Type B pancreatic cell (in vitro differentiated cells): ENCODE data around the gene CDC42EP3. TPM values are rescaled to one million over a fixed set of nuclear protein-coding genes. Genes with fewer than 3 reads are reported as not detected.

Source experiments
- DNase-seq: peaks from one replicate; pipeline ENCODE4 v3.0.0; 2021; ENCODE audit warnings: mixed read lengths; ENCODE audit not compliant: unreplicated experiment; ENCODE audit errors: extremely low spot score
- H3K27ac Mint-ChIP-seq: 2 replicates; pipeline ENCODE4 v1.8.0; 2021; ENCODE audit warnings: mild to moderate bottlenecking, mixed read lengths
- H3K27me3 Mint-ChIP-seq: 2 replicates; pipeline ENCODE4 v1.8.0; 2021; ENCODE audit warnings: mixed read lengths
- H3K36me3 Mint-ChIP-seq: 2 replicates; pipeline ENCODE4 v1.8.0; 2021; ENCODE audit warnings: mixed read lengths
- H3K4me1 Mint-ChIP-seq: one replicate; pipeline ENCODE4 v1.8.0; 2021; ENCODE audit warnings: mixed read lengths; ENCODE audit not compliant: unreplicated experiment
- H3K4me3 Mint-ChIP-seq: 2 replicates; pipeline ENCODE4 v1.8.0; 2021; ENCODE audit warnings: mild to moderate bottlenecking, mixed read lengths
- H3K9me3 Mint-ChIP-seq: 2 replicates; pipeline ENCODE4 v1.8.0; 2021; ENCODE audit warnings: mixed read lengths
- total RNA-seq: library from RNA; stranded (reverse); gene quantifications from 2 replicates; pipeline ENCODE4 v1.2.1, GENCODE V29; 2021; ENCODE audit warnings: low replicate concordance
- TF ChIP-seq, protein P1 (sequence below): fragments of 200-600 bp; sonication (generic); conservative IDR thresholded peaks from 2 replicates; pipeline ENCODE4 v1.5.0; 2021; ENCODE audit warnings: antibody characterized with exemption, mild to moderate bottlenecking

Gene CDC42EP3
- total RNA-seq, 1 donor from 2014 or later = 43.7 TPM

DNA sequence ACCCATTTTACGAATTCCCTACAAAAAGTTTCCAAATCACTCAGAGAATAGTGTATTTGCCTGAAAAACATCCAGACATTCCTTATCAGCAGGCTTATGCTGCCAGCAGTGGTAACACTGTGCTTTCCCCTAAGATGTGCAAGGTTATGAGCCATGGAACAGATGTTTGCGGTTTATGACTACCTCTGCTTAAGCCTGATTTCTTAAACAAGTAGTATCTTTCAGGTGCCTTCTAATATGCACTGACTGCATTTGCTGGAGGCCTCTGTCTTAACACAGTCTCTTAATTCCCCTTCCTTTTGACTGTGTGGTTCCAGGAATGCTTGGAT, 54.8 kb downstream of the CDC42EP3 start:
- no peaks in the 10 kb centered on the region for H3K4me1 Mint-ChIP-seq
- no peak overlapping the region for H3K4me3 Mint-ChIP-seq
- no peak for DNase-seq
- peak overlapping the region; percentile 53 for H3K27ac Mint-ChIP-seq
- no peaks in the 10 kb centered on the region for H3K9me3 Mint-ChIP-seq
- TF ChIP-seq, protein P1, sequence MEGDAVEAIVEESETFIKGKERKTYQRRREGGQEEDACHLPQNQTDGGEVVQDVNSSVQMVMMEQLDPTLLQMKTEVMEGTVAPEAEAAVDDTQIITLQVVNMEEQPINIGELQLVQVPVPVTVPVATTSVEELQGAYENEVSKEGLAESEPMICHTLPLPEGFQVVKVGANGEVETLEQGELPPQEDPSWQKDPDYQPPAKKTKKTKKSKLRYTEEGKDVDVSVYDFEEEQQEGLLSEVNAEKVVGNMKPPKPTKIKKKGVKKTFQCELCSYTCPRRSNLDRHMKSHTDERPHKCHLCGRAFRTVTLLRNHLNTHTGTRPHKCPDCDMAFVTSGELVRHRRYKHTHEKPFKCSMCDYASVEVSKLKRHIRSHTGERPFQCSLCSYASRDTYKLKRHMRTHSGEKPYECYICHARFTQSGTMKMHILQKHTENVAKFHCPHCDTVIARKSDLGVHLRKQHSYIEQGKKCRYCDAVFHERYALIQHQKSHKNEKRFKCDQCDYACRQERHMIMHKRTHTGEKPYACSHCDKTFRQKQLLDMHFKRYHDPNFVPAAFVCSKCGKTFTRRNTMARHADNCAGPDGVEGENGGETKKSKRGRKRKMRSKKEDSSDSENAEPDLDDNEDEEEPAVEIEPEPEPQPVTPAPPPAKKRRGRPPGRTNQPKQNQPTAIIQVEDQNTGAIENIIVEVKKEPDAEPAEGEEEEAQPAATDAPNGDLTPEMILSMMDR = no peak
- no peaks in the 10 kb centered on the region for H3K36me3 Mint-ChIP-seq
- no peaks in the 10 kb centered on the region for H3K27me3 Mint-ChIP-seq

DNA sequence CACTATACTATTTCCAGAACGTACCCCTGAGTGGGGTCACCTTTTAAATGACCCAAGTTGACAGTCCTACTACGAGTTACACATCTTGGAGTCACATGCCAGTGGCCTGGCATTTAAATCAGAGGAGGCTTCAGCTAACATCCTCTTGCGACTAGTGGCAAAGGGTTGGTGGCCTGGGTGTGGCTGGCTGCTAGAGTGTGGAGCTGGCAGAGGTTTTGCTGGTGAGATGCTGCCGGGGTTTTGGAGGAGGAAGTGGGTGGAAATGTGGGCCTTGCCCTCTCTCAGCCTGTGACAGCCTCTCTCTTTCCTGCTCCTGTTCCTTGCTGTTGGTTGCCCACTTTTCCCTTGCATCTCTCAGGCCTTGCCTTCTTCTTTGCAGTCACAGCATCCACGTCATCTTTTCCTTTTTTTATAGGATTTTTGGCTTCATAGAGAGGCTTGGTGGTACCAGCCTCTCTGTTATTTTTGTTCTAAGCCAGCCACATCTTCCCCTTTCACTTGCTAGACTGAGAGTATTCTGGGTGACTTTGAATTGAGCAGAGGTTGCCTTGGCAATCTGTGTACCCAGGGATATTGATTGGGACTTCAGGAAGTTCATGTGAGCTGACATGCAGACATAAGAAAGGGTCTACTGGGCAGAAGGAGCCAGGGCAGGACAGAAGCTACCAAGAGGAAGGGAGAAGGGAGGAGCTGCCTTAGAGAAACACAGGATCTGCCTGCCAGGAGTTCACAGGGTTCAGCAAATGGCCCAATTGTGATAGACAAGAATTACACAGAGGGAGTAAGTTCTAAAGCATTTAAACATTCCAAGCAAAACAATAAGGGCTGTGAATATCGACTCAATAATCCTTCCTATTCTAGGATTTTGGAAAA, 55.4 kb downstream of the CDC42EP3 start:
- no peaks in the 10 kb centered on the region for H3K27me3 Mint-ChIP-seq
- H3K27ac Mint-ChIP-seq = no peak overlapping the region
- no peak for DNase-seq
- TF ChIP-seq, protein P1 = no peak
- no peaks in the 10 kb centered on the region for H3K9me3 Mint-ChIP-seq
- no peak overlapping the region for H3K4me3 Mint-ChIP-seq
- no peaks in the 10 kb centered on the region for H3K4me1 Mint-ChIP-seq
- H3K36me3 Mint-ChIP-seq = no peaks in the 10 kb centered on the region

DNA sequence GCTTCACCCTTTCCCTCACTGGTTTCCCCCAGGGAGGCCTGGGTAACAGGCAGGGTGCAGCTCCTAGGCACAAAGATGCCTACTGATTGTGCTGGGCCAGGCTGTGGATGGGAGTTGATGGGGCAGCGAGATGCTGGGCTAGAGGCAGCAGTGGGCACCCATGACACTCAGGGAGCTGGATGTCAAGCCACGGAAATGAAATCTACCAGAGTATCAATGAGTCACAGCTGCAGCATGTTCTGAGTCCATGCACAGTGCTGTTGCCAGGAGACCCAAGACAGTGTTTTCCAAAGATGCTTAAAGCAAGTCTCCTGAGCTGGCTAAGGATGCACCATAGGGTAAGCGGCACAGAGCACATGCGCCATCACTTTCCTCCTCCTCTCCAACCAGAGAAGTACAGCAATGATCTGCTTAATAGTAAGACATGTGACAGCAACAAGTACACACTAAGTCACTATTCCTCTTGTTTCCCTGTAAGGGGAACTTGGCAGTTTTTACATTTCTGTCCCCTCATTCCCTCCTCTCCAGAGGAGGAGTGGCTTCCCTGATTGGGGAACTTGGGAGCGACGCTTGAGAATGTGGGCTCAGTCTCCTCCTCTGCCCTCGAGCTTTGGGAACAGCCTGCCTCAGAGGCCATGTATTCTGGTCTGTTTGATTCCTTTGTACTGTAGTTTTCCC, 57.2 kb downstream of the CDC42EP3 start:
- TF ChIP-seq, protein P1 = no peak
- no peak overlapping the region for H3K4me3 Mint-ChIP-seq
- no peak overlapping the region for H3K27ac Mint-ChIP-seq
- DNase-seq = no peak
- H3K9me3 Mint-ChIP-seq = no peaks in the 10 kb centered on the region
- H3K27me3 Mint-ChIP-seq = no peaks in the 10 kb centered on the region
- H3K4me1 Mint-ChIP-seq = no peaks in the 10 kb centered on the region
- no peaks in the 10 kb centered on the region for H3K36me3 Mint-ChIP-seq

DNA sequence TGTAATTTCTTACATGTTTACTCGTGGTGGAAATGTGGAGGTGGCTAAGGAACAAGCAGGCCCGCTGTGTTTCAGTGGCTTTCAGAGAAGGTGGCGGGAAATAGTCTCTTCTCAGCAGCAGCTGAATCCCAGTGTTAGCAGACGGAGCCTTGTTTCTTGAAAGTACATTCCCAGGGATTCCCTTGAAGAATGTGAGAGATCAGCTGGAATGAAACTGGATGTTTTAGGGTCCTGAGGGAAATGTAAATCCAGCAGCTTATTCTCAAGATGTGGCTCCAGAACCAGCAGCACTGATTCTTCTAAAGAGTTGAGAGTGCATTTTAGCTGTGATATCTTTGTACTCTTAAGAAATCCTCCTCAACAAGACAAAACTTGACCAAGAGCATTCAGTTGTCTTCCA, 59.1 kb downstream of the CDC42EP3 start:
- Mint-ChIP-seq H3K4me3 (no peak overlapping the region), H3K27ac (no peak overlapping the region), H3K4me1 (no peaks in the 10 kb centered on the region), H3K9me3 (no peaks in the 10 kb centered on the region), H3K36me3 (no peaks in the 10 kb centered on the region), H3K27me3 (no peaks in the 10 kb centered on the region)
- no peak for DNase-seq
- TF ChIP-seq, protein P1 = no peak

DNA sequence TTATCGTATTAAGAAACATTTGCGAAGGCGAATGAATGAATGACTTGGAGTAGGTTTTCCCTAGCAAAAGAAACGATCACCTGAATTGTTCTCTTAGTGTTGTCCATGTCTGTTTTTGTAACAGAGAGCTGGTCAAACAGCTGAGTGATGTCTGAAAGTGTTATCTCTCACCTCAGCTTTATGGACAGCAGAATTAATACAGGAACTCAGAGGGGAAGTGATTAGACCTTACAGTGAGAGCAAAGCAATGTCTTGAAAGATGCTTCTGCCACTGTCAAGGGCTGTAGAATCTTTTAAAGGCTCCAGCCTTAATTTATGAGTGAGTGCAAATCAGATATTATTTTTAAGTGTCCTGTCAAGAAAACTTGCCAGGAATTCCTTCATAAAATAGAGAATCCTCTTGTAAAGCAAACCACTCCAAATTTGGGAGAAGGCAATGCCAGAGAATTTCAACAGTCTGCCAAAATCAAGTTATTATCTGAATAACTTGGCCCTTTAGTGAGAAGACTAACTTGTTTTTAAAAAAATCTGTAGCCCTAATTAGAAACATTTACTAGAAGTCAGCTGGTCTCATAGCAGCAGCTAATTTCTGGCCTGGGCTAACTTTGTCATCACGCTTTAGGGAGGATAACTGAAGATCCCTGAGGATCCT, 60.7 kb downstream of the CDC42EP3 start:
- no peaks in the 10 kb centered on the region for H3K27me3 Mint-ChIP-seq
- H3K9me3 Mint-ChIP-seq = no peaks in the 10 kb centered on the region
- no peaks in the 10 kb centered on the region for H3K4me1 Mint-ChIP-seq
- no peaks in the 10 kb centered on the region for H3K36me3 Mint-ChIP-seq
- H3K4me3 Mint-ChIP-seq = no peak overlapping the region
- TF ChIP-seq, protein P1 = no peak
- H3K27ac Mint-ChIP-seq = no peak overlapping the region
- DNase-seq = no peak
